HEK293 (cell line): ENCODE measurements around the gene JADE3.

Source experiments
- CTCF ChIP-seq: fragments of 450-650 bp; formaldehyde crosslinking; IDR thresholded peaks from 2 replicates; pipeline ENCODE4 v1.5.1; 2016; ENCODE audit warnings: missing biosample characterization, missing genetic modification characterization
- SALL2 ChIP-seq: fragments of 450-650 bp; formaldehyde crosslinking; IDR thresholded peaks from 2 replicates; pipeline ENCODE4 v1.5.0; 2017; ENCODE audit warnings: missing biosample characterization, mild to moderate bottlenecking, missing genetic modification characterization, borderline replicate concordance
- ZBTB26 ChIP-seq: fragments of 450-650 bp; formaldehyde crosslinking; optimal IDR thresholded peaks from 2 replicates; pipeline ENCODE3; 2016; ENCODE audit warnings: missing biosample characterization, mild to moderate bottlenecking, missing genetic modification characterization
- ZIC2 ChIP-seq: fragments of 450-650 bp; formaldehyde crosslinking; IDR thresholded peaks from 2 replicates; pipeline ENCODE4 v1.5.1; 2016; ENCODE audit warnings: missing biosample characterization, missing genetic modification characterization
- ZNF416 ChIP-seq: fragments of 450-650 bp; formaldehyde crosslinking; IDR thresholded peaks from 2 replicates; pipeline ENCODE4 v1.5.1; 2016; ENCODE audit warnings: missing biosample characterization, missing genetic modification characterization
- ZNF473 ChIP-seq: fragments of 450-650 bp; formaldehyde crosslinking; IDR thresholded peaks from 2 replicates; pipeline ENCODE4 v1.5.1; 2017; ENCODE audit warnings: missing biosample characterization, missing genetic modification characterization

- peak; percentile 86 for TF ChIP-seq ZBTB26 (tag by site-specific recombination)
- TF ChIP-seq CTCF (tag by site-specific recombination) = peak; percentile 97
- TF ChIP-seq ZNF416 (tag by site-specific recombination) = no peak
- no peak for TF ChIP-seq ZNF473 (tag by site-specific recombination)
- no peak for TF ChIP-seq SALL2 (tag by site-specific recombination)
- peak; percentile 91 for TF ChIP-seq ZIC2 (tag by site-specific recombination)
Measured at GRCh38 chrX:46912603-46913491, 626 bp downstream of the JADE3 start.
